GM06990 (cell line): Measurements from ENCODE around the gene TAMALIN.

Experiments used
- DNase-seq: peaks from one replicate; pipeline ENCODE4 v3.0.0-alpha.2; 2011; ENCODE audit not compliant: insufficient read length; ENCODE audit errors: extremely low read depth
- H3K27me3 ChIP-seq: replicated peaks from 2 replicates; pipeline ENCODE4 v1.6.0; 2011; ENCODE audit warnings: low read length; ENCODE audit not compliant: control insufficient read depth, insufficient read depth
- H3K36me3 ChIP-seq: 2 replicates; pipeline ENCODE4 v1.5.1; 2011; ENCODE audit warnings: low read length; ENCODE audit not compliant: control insufficient read depth, insufficient read depth
- H3K4me3 ChIP-seq: replicated peaks from 2 replicates; pipeline ENCODE4 v1.5.1; 2011; ENCODE audit warnings: low read depth, mild to moderate bottlenecking, control low read depth, low read length
- CTCF ChIP-seq: IDR thresholded peaks from 2 replicates; pipeline ENCODE4 v1.5.1; 2011; ENCODE audit warnings: low read length, control low read depth, mild to moderate bottlenecking, inconsistent platforms; ENCODE audit not compliant: insufficient read depth, poor library complexity, severe bottlenecking

The TAMALIN gene

GRCh38 chr12:51997136-51997535 lies 9.6 kb upstream of the TAMALIN start:
- Histone ChIP-seq H3K36me3 (no peaks in the 10 kb centered on the region), H3K4me3 (no peak overlapping the region), H3K27me3 (no peaks in the 10 kb centered on the region; the same call in 1 of the 2 replicates)
- no peak for DNase-seq
- TF ChIP-seq CTCF: no peak

- Histone ChIP-seq H3K4me3 (no peak overlapping the region), H3K27me3 (peaks cover 7% of the 10 kb centered on the region)
- no peak for TF ChIP-seq CTCF
Observed at GRCh38 chr12:52003016-52003550, 3.7 kb upstream of the TAMALIN start.

GRCh38 chr12:52003591-52003990 lies 3.2 kb upstream of the TAMALIN start:
- no peaks in the 10 kb centered on the region for H3K36me3 ChIP-seq
- no peak for TF ChIP-seq CTCF
- H3K4me3 ChIP-seq: no peak overlapping the region
- no peak for DNase-seq
- H3K27me3 ChIP-seq: peaks cover 8% of the 10 kb centered on the region

More at GRCh38 chr12:52003016-52003550, 3.7 kb upstream of the TAMALIN start:
- no peaks in the 10 kb centered on the region for H3K36me3 ChIP-seq
- DNase-seq: no peak

GRCh38 chr12:52004042-52004648 lies 2.6 kb upstream of the TAMALIN start:
- no peaks in the 10 kb centered on the region for H3K36me3 ChIP-seq
- H3K4me3 ChIP-seq: no peak overlapping the region
- no peak for DNase-seq
- TF ChIP-seq CTCF: peak; percentile 42
- H3K27me3 ChIP-seq: peaks cover 8% of the 10 kb centered on the region

GRCh38 chr12:52005218-52005902 lies 1.4 kb upstream of the TAMALIN start:
- H3K4me3 ChIP-seq: no peak overlapping the region
- TF ChIP-seq CTCF: no peak
- no peaks in the 10 kb centered on the region for H3K36me3 ChIP-seq
- H3K27me3 ChIP-seq: peaks cover 8% of the 10 kb centered on the region
- DNase-seq: no peak
